GM12872 (cell line): ENCODE data around the gene STIP1.

Source experiments
- CTCF ChIP-seq: IDR thresholded peaks from 3 replicates; pipeline ENCODE4 v1.5.1; 2011; ENCODE audit warnings: low read depth, mild to moderate bottlenecking, low read length, moderate library complexity; ENCODE audit not compliant: insufficient read depth

Gene STIP1

GRCh38 chr11:64178951-64179639 lies 6.9 kb upstream of the STIP1 start:
- no peak for TF ChIP-seq CTCF

- no peak for TF ChIP-seq CTCF
Observed at GRCh38 chr11:64180891-64181290, 5.1 kb upstream of the STIP1 start.

- no peak for TF ChIP-seq CTCF
Observed at GRCh38 chr11:64181506-64182411, 4.2 kb upstream of the STIP1 start.

- TF ChIP-seq CTCF, result no peak
Observed at GRCh38 chr11:64183890-64184289, 2.1 kb upstream of the STIP1 start.

GRCh38 chr11:64185175-64185692 lies 737 bp upstream of the STIP1 start:
- TF ChIP-seq CTCF, result 0 out of 3 replicates have a peak, but pooled peaks have one; percentile 10

GRCh38 chr11:64186492-64187165 lies 658 bp downstream of the STIP1 start:
- TF ChIP-seq CTCF, result no peak

- TF ChIP-seq CTCF, result no peak
Observed at GRCh38 chr11:64192434-64192833, 6.5 kb downstream of the STIP1 start.
